Osteoblast (primary cell): ENCODE results near the gene TRIM38. TPM values are rescaled to one million over a fixed set of nuclear protein-coding genes. Genes with fewer than 3 reads are reported as not detected.
"Not testable (repeated sequence)": the region's sequence is repeated elsewhere in the genome, so short reads cannot be mapped to it uniquely, and the experiment has no call there.

ENCODE experiments used
- DNase-seq: peaks from one replicate; pipeline ENCODE4 v3.0.0; 2011; ENCODE audit warnings: low spot score, mixed read lengths; ENCODE audit not compliant: insufficient read length; ENCODE audit errors: missing footprints
- H2AFZ ChIP-seq: 2 replicates; pipeline ENCODE4 v1.6.0; 2011; ENCODE audit warnings: mild to moderate bottlenecking, low read length
- H3K27ac ChIP-seq: 2 replicates; pipeline ENCODE4 v1.5.1; 2011; ENCODE audit warnings: mild to moderate bottlenecking, low read depth, low read length, moderate library complexity
- H3K27me3 ChIP-seq: 2 replicates; pipeline ENCODE4 v1.6.0; 2012; ENCODE audit warnings: mild to moderate bottlenecking, control low read depth, inconsistent platforms, low read length, moderate library complexity; ENCODE audit not compliant: insufficient read depth
- H3K36me3 ChIP-seq: 2 replicates; pipeline ENCODE4 v1.5.1; 2011; ENCODE audit warnings: mild to moderate bottlenecking, low read length, control low read depth, moderate library complexity; ENCODE audit not compliant: insufficient read depth
- H3K4me1 ChIP-seq: 2 replicates; pipeline ENCODE4 v1.5.1; 2011; ENCODE audit warnings: mild to moderate bottlenecking, low read length, control low read depth, moderate library complexity; ENCODE audit not compliant: insufficient read depth
- H3K4me2 ChIP-seq: 2 replicates; pipeline ENCODE4 v1.6.0; 2011; ENCODE audit warnings: mild to moderate bottlenecking, low read length; ENCODE audit not compliant: insufficient read depth
- H3K4me3 ChIP-seq: fragments of 200-600 bp; sonication (generic); 3 replicates; pipeline ENCODE4 v1.5.1; 2012; ENCODE audit warnings: mild to moderate bottlenecking, low read length, inconsistent platforms; ENCODE audit not compliant: insufficient read depth
- H3K79me2 ChIP-seq: 2 replicates; pipeline ENCODE4 v1.6.0; 2012; ENCODE audit warnings: mild to moderate bottlenecking, low read length, control low read depth, inconsistent platforms; ENCODE audit not compliant: insufficient read depth
- H3K9me3 ChIP-seq: 2 replicates; pipeline ENCODE4 v1.5.1; 2011; ENCODE audit warnings: low read depth, low read length, control low read depth
- H4K20me1 ChIP-seq: 2 replicates; pipeline ENCODE4 v1.6.0; 2012; ENCODE audit warnings: mild to moderate bottlenecking, low read length, control low read depth; ENCODE audit not compliant: insufficient read depth
- CTCF ChIP-seq: IDR thresholded peaks from 2 replicates; pipeline ENCODE4 v1.5.1; 2011; ENCODE audit warnings: mild to moderate bottlenecking, low read depth, low read length, moderate library complexity; ENCODE audit errors: extremely low read depth
- total RNA-seq: library from RNA; depleted of rRNA; stranded (reverse); fragments of >200 nt; gene quantifications from 2 replicates; pipeline ENCODE4 v1.2.3, GENCODE V29; 2012

TRIM38 gene
- total RNA-seq, 1 donor = 13.0 TPM

GRCh38 chr6:26009817-26010216 lies 47.2 kb downstream of the TRIM38 start:
- Histone ChIP-seq H3K9me3 (no peaks in the 10 kb centered on the region), H3K79me2 (no peaks in the 10 kb centered on the region), H3K36me3 (no peaks in the 10 kb centered on the region), H3K27ac (no peak overlapping the region), H3K27me3 (no peaks in the 10 kb centered on the region), H3K4me3 (no peak overlapping the region), H3K4me2 (no peak overlapping the region), H4K20me1 (no peaks in the 10 kb centered on the region), H3K4me1 (no peaks in the 10 kb centered on the region), H2AFZ (no peak overlapping the region)
- DNase-seq = no peak
- no peak for TF ChIP-seq CTCF

- DNase-seq = no peak
- no peaks in the 10 kb centered on the region for H3K79me2 ChIP-seq
- no peak overlapping the region for H2AFZ ChIP-seq
- no peak overlapping the region for H3K27ac ChIP-seq
- H3K36me3 ChIP-seq = no peaks in the 10 kb centered on the region
- H3K4me1 ChIP-seq = peaks cover 10% of the 10 kb centered on the region
- H3K4me3 ChIP-seq = no peak overlapping the region
- TF ChIP-seq CTCF = no peak
- H3K4me2 ChIP-seq = no peak overlapping the region
- no peaks in the 10 kb centered on the region for H3K27me3 ChIP-seq
- H4K20me1 ChIP-seq = no peaks in the 10 kb centered on the region
- no peaks in the 10 kb centered on the region for H3K9me3 ChIP-seq
Observed at GRCh38 chr6:26012061-26012460, 49.5 kb downstream of the TRIM38 start.

- H3K4me3 ChIP-seq, H3K4me2 ChIP-seq, H3K36me3 ChIP-seq, H3K27ac ChIP-seq, DNase-seq, H4K20me1 ChIP-seq, H2AFZ ChIP-seq, H3K79me2 ChIP-seq, H3K27me3 ChIP-seq, H3K9me3 ChIP-seq: not testable (repeated sequence)
- peaks cover 13% of the 10 kb centered on the region for H3K4me1 ChIP-seq
Observed at GRCh38 chr6:26014386-26014785, 51.8 kb downstream of the TRIM38 start.

- DNase-seq = no peak
Observed at GRCh38 chr6:26016245-26016962, 53.8 kb downstream of the TRIM38 start.

More at GRCh38 chr6:26016245-26016962, 53.8 kb downstream of the TRIM38 start:
- H3K9me3 ChIP-seq = no peaks in the 10 kb centered on the region
- TF ChIP-seq CTCF = no peak
- peak overlapping the region; percentile 94 for H3K4me2 ChIP-seq
- peak overlapping the region; percentile 82 for H3K27ac ChIP-seq
- peaks cover 19% of the 10 kb centered on the region for H3K4me1 ChIP-seq
- no peaks in the 10 kb centered on the region for H3K79me2 ChIP-seq
- H3K4me3 ChIP-seq = peak overlapping the region; percentile 70
- peak overlapping the region; percentile 81 for H2AFZ ChIP-seq
- H3K27me3 ChIP-seq = no peaks in the 10 kb centered on the region
- H3K36me3 ChIP-seq = no peaks in the 10 kb centered on the region
- H4K20me1 ChIP-seq = no peaks in the 10 kb centered on the region
